ENCODE data around the gene PPP1R12B.
"Not testable (repeated sequence)": the region's sequence is repeated elsewhere in the genome, so short reads cannot be mapped to it uniquely, and the experiment has no call there.

The PPP1R12B gene

DNA sequence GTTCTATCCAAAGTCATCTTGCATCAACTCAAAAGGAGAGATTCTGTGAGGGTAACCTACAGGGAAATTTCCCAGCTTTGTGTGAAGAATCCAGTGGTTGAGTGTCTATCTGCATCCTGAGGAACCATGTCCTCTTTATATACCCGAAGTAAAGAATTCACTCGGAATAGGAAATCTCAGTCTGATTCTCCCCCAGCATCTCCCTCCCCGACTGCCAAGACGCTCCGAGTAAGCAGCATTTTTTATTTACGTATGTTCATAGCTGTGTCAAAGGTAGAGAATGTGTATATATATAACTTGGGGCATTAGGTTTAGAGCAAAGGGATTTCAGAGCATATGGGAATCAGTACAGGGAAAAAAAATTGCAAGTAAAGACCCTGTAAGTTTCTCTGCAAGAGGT, 191.5 kb downstream of the PPP1R12B start:
- no peak for DNase-seq

DNA sequence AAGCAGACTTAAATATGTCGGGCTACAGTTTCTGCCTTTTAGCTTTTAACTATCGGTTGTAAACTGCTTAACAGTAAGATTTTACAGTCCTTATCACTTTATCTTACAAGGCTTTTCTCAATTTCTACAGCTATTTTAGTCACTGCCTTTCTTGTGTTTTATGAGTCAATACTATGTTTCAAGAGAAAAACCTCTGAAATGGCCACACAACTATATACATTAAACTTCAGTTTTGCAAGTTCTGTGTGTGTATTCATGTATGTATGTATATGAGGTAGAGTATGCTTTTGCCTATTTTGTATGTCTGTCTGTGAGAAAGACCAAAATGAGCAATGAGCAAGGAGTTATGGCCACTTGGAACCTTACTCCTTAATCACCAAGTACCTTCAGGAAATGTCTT, 191.9 kb downstream of the PPP1R12B start:
- no peak for DNase-seq

DNA sequence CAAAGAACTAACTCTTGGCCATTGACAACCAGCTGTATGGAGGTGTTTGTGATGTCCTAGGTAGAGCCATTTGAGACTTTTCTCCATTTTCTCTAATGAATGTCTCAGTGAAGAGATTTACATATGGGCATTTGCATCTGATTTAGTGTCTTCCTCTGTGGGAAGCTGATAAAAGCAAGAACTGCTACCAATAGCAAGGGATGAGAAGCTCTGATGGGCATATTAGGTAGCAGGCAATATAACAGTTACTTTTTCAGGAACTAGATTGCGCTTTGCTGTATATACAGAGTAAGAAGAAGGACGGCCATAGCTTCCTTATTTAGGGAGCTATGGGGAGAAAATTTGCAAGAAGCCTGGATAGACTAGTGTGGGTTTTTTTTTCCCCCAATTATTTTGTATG, 192.4 kb downstream of the PPP1R12B start:
- not testable (repeated sequence) for DNase-seq

DNA sequence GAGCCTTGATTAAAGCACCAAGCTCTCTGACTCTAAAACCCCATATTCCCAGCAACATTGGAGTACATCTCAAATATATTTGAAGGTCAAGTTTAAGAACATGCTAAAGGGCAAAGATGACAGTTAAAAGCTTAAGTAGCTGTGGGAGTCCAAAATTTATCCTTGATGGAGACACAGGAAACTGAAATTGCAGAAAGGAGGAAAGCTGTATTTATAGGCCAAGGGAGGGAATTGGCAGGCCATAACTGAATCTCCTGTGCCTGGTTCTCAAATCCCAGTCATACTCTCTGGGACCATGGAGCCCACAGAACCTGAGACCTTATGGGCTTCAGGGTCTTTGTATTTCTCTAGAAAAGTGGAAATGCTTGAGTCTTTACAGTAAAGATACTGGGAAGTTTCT, 193.9 kb downstream of the PPP1R12B start:
- not testable (repeated sequence) for DNase-seq

DNA sequence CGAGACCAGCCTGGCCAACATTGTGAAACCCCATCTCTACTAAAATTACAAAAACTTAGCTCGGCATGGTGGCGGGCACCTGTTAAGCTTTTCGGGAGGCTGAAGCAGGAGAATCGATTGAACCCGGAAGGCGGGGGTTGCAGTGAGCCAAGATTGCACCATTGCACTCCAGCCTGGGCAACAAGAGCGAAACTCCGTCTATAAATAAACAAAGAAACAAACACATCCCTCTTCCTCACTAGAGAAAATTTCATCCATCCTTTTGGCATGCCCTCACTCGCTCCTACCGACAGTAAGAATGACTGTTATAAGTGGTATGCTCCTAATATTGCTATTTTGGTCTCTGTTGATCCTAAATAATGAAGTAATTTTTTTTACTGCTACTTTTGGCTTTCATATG, 195.0 kb downstream of the PPP1R12B start:
- not testable (repeated sequence) for DNase-seq

- DNase-seq: not testable (repeated sequence)
These were observed 196.4 kb downstream of the PPP1R12B start for GRCh38 chr1:202544766-202545449.

GRCh38 chr1:202545647-202546303, 197.3 kb downstream of the PPP1R12B start:
- DNase-seq: not testable (repeated sequence)

DNA sequence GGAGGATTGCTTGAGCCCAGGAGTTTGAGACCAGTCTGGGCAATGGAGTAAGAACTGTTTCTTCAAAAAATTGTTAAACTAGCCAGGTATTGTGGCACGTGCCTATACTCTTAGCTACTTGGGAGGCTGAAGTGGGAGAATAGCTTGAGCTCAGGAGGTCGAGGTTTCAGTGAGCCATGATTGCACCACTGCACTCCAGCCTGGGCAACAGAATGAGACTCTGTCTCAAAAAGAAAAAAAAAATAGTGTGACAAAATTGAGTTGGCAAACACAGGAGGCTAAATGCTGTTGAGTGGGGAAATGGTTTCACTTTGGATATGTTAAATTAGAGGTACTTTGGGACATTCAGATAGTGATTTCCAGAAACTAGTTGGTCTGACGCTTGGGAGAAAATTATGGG, 197.9 kb downstream of the PPP1R12B start:
- DNase-seq: not testable (repeated sequence)

DNA sequence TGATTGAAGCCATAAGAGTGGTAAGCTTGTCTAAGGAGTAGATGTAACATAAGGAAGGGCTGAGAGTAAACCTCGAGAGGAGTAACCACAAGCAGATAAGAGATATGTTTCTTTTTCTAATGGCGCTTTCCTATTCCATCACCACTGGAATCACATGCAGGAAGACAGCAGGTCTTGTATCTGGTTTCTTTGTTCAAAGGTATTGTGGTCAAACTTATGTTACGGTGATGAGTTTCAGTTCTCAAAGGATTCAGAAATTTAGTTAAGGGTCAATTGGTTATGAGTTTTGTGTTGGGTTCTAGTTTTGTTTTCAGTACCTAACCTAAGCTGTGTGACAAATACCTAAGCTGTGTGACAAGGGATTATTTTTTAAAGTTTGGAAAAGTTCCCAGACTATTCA, 198.3 kb downstream of the PPP1R12B start:
- not testable (repeated sequence) for DNase-seq

GRCh38 chr1:202547215-202547614, 198.7 kb downstream of the PPP1R12B start:
- no peak for DNase-seq

- not testable (repeated sequence) for DNase-seq
These were observed 201.6 kb downstream of the PPP1R12B start for GRCh38 chr1:202550088-202550487.

GRCh38 chr1:202551683-202552082, 203.2 kb downstream of the PPP1R12B start:
- no peak for DNase-seq

- not testable (repeated sequence) for DNase-seq
These were observed 204.1 kb downstream of the PPP1R12B start for GRCh38 chr1:202552615-202553014.

DNA sequence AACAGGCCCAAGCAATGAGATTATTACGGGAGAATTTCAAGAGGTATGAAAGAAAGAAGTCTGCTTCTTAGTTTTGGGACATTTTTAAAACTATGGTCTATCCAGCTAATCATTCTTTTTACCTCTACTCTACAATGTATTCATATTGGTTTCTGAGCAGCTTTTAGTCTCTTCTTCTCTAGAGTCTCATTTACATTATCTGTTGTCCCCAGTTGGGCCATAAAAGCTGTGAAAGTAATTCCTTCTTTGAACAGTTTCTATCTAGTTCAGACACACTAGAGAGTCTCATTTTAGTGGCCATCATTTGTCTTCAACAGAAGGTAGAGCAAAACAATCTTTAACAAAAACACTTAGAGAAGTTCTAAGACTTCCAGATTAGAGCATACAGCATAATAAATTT, 204.6 kb downstream of the PPP1R12B start:
- DNase-seq: not testable (repeated sequence)

- DNase-seq: no peak
These were observed 205.1 kb downstream of the PPP1R12B start for GRCh38 chr1:202553560-202554038.

DNA sequence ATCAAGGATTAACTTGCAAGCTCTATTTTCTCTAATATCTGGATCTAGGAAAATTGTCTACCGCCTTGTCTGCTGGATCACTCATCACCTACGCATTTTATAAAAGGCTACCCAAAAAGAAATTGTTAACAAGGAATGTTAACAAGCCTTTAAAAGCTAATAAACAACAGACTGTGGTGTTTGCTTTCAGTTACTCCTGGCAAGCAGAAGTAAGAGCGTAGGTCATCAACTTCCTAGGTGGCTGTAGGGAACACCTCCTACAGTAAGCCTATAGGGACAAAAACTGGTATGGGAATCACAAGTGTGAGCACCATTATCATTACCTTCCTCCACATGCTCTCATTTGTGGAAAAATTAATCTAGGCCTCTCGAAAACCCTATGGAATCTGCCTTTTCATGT, 206.1 kb downstream of the PPP1R12B start:
- DNase-seq: not testable (repeated sequence)

DNA sequence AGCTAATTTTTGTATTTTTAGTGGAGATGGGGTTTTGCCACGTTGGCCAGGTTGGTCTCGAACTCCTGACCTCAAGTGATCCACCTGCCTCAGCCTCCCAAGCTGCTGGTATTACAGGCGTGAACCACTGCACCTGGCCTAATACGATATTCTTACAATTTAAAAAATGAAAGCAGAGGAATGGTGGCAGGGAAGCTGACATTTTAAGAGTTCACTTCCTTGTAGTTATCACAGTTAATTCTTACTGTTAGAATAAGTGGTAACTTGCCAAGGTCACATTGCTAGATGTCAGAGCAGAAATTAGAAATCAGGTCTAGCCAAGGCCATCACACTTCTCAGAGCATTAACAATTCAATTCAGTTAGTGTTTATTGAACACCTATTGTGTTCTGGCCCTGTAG, 207.5 kb downstream of the PPP1R12B start:
- DNase-seq: not testable (repeated sequence)

DNA sequence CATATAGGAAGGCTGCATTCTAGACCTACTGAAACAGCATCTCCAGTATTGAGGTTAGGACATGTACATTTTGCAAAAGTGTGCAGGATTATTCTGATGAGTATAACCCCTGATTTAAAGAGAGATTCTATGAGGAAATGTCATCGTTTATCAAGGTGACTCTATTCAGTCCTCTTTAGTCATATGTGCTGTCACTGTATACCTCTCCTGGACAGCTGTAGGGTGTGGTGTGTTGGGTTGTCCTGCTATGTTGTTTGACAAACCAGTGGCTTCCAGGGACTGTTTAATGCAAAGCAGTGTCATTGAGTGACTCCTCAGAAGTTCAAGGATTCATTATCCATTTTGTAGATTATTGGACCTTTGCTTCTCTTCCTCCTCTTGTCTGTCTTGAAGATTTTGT, 209.2 kb downstream of the PPP1R12B start:
- DNase-seq: not testable (repeated sequence)

DNA sequence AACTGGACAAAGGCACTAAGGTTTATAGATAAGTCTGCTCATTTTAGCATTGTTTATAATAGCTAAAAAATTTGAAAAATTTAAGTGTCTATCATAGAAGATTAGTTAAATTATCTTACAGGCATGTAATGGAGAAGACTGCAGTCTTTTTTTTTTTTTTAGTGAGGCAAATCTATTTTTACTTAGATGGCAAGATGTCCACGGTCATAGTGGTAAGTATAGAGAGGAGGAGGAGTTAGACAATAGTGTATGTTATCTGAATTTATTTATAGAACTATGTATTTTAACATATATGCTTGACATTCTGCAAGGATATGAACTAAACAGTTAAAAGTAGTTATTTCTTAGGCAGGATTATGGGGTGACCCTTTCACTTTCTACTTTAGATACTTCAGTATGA, 212.7 kb downstream of the PPP1R12B start:
- no peak for DNase-seq

DNA sequence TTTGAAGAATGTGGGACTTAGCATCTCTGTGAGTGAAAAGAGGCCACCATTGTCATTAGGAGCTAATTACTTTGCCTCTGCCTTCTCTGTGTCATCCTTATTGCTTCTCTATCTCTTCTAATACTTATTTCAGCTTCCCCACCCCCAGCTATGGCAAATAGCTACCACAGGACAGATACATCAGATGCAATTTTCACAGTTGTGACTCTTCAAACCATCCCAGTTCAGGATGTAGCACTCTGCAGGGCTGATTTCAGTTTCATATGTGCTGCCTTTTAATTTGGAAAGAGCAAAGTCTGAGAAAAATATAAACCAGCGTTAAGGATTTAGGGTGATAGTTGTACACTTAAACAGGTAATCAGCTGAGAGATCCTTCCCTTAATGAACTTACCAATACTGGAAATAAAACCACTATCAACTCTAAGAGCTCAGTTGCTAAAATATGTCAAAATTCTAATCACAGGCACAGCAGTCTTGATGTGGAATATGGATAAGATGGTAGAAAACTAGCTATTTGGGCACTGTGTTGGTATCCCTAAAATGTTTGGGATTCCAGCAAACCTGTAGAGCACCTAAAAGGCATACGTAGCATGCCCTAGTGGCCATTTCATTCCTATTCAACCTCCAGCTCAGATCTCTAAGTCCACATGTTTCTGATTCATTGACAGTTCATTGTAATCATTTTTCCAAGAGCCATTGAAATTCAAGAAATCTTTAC, 213.4 kb downstream of the PPP1R12B start:
- DNase-seq: peak; percentile 14

- no peak for DNase-seq
These were observed 214.1 kb downstream of the PPP1R12B start for GRCh38 chr1:202562444-202563060.

- DNase-seq: no peak
These were observed 215.3 kb downstream of the PPP1R12B start for GRCh38 chr1:202563818-202564217.

GRCh38 chr1:202564958-202565495, 216.5 kb downstream of the PPP1R12B start:
- peak; percentile 57 for DNase-seq
